ENCODE results near the gene PPP1R9A. TPM values are rescaled to one million over a fixed set of nuclear protein-coding genes. Genes with fewer than 3 reads are reported as not detected.

The PPP1R9A gene
- polyA plus RNA-seq, 1 donor: 40.1 TPM

DNA sequence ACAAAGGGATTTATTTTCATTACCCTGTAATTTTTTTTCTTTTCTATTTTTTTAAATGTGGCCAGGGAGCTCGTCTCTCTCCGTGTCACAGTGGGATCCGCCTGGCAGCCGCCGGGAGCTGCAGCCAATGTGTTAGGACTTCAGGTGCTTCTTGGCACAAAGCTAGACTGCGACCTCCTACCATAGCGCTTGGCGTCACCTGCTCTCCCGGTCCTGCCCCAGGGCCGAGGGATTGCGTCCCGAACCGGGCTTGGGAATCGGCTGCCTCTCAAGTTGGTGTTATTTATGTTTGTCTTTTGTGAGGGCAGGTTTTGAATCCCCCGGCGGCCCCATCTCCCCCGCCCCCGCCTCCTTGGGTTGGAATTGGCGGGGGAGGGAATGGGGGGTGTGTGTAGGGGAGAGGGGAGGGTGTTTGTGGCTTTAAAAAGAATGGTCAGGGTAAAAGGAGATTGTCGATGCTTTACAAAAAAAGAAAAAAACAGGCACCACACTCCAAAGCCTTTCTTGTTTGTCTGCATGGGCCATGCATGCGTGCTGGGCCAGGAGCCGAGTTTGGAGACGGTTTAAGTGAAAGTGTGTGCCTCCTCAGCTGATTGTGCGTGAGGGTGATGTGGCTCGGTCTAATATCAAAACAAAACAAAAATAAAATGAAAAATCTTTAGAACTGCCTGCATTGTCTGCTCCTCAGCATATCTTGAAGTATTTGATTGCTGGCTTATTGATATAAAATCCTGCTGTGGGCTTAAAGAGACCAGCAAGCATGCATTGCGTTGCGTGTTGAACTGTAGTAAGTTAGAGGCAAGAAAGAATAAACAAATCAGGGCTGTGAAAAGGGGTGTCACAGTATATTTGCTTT is 1.2 kb downstream of the PPP1R9A start:
- peak; percentile 70 for DNase-seq

DNA sequence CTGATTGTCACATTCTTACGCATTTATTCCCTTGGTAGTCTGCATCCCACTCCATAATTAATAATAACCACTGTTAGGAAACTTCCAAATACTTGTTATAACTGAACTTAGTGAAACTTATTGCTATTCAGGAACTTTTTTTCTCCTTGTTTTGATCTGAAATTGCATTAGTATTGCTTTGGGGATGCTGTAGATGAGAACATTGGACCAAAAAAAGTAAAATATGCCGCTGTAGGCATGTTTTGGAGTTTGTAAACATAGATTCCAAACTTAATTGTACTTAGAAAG is 1.7 kb downstream of the PPP1R9A start:
- DNase-seq: no peak

DNA sequence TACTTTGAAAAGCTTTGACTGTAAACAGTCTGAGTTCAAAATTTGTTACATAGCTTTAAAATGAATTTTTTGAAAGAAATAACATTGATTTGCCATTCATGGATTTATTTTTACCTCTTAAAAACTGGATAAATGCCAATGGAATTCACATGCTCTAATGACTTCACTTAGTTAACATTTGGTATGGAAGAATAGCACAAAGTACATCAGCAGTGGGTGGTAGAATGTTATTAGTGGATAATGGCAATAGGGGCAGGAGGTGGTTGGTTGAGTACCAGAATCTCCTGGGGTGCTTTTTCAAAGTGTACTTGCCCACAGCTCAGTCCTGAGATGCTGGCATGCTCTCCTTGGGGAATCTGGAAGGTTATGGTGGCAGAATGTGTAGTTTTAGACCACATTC is 4.7 kb downstream of the PPP1R9A start:
- no peak for DNase-seq

DNA sequence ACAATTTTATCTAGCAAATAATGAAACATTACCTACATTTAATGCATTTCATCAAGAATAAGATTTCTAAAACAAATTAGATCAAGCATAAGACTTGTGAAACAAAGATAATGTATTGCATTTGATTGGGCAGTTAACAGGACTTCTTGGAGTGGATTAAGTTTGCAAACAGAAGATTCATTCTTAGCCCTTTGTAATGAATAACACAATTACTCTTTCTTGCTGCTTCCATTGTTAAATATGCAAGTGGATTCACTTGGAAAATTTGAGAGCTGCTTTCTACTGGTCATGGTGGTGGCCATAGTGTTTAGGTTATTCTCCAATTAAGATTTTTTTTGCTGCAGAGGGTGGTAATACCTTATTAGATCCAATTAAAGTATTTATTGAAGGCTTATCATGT is 6.0 kb downstream of the PPP1R9A start:
- DNase-seq: no peak

DNA sequence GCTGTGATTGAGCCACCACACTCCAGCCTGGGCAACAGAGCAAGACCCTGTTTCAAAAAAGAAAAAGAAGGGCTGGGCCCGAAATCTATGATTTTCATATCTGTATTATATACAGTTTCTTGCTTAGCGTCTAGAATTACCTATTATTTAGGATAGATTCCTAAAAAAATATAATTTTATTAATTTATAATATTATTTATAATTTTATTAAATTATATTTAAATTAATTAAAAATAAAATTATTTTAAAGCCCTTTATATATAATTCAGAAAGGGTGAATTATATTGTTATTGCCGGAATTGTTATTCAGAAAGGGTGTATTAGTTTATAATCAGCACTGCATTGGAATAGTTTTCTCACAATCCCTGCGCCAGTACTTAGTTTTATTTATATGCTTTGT is 14.5 kb downstream of the PPP1R9A start:
- DNase-seq: no peak

DNA sequence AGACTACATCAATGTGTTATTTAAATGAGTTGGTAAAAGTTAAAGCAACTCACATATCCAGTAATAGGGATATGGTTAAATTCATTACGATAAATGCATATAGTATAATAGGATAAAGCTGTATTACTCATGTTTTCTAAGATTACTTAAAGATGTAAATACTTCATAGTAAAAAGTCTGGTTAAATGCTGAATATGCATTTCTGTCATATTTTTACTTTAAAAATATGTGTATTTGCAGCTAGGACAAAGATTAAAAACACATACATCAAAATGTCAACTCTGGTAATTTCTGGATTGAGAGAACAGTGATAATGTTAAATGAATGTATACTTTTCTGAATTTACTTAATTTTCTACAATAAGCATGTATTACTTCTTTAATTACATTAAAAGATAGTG is 15.1 kb downstream of the PPP1R9A start:
- DNase-seq: no peak

DNA sequence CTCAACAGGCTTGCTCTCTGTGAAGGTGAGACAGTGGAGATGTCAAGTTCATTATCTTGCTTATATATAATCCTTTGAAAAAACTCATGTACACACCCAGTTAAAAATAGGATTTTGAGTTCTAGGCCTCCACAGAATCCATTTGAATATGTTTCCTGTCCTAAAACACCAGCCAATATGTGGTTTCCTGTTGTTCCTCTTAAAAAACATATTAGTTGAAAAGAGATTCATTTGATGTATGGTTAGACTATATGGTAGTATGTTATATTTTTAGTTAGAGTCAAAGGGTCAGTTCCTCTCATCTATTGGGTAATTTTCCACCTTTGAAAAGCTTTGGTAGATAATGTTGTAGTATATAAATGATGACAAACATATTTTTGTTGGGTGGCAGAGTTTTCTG is 16.0 kb downstream of the PPP1R9A start:
- no peak for DNase-seq

DNA sequence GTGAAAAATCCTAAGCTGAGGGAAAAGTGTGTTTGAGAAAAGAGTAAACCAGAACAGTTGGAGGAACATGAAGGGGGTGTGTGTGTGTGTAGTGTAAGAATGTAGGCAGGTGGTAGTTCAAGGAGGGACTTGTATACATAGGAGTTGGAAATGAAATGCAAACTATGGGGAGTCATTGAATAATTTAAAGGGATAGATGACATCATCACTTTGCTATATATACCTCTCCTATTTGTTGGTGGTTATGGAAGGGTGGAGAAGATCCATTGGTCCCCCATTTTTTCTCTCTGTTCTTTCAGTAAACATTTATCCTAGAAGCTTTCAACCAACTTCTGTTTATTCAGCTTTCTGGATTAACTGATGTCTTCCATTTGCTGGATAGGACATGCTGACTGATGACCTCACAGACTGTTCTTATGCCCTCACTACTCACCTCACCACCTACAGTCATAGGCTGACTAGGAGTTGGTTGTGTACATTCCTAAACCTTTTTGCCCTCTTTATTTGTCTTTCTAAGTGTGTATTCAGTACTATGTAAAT is 20.8 kb downstream of the PPP1R9A start:
- no peak for DNase-seq

DNA sequence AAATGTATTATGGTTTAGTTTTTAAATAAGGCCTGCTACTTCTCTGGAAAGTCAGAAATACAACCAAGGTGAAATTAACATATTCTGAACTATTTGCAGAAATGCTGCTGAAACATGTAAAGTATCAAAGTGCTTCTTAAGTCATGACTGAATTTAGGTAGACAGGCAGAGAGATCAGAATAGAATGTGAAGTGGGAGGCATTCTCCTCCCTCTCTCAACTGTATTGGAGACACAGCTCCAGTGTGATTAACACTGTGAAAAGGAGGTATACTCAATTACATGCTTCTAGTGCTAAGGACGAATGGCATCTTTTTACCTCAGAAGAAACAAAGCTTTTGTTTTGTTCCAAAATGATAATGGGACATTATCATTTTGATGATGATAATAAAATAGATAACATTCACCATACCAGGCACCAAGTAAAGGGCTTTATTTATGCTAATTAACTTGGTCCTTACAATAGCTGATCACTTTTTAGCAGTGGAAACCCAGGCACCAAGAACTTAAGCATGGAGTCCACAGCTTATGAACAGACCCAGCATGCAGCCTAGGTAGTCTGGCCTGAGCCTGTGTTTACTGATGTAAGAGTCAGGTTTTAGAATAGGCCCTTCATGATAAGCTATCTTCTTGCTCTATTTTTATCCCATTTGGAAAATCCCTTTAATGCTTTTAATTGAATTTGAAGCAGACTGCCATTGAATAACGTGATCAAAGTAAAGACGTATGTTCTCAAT is 26.0 kb downstream of the PPP1R9A start:
- no peak for DNase-seq

DNA sequence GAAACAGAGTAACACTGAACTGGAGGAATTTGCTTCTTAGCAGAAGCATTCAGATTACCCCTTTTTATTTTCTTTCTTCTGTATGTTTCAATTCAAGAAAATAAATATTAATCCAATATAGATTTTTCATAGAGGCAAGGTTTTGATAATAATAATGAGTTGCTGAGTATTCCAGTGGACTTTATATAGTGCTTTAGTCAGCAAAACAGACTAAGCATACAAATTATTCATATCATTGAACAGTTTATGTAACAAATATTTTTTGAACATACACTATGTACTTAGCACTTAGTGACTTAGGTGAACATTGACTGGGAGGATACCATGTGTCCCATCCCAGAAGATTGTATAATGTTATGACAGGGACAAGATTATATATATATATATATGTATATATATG is 32.0 kb downstream of the PPP1R9A start:
- DNase-seq: no peak

DNA sequence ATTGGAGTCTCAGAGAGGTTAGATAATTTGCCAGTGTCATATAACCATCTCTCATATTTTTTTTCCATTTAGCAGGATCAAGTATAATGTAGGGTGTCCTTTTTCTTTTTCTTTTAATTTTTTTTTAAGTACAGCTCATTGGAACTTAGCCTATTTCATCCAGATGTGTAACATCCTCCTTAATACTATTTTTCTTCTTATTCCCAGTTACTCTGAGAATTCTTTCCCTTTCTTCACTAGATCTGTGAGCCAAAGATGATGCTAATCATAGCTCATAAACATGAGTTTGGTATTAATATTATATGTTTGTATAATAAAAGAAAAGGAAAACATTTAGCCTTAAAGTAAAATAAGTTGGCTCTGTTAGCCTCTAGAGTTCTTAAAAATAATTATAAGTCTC is 32.8 kb downstream of the PPP1R9A start:
- DNase-seq: no peak

DNA sequence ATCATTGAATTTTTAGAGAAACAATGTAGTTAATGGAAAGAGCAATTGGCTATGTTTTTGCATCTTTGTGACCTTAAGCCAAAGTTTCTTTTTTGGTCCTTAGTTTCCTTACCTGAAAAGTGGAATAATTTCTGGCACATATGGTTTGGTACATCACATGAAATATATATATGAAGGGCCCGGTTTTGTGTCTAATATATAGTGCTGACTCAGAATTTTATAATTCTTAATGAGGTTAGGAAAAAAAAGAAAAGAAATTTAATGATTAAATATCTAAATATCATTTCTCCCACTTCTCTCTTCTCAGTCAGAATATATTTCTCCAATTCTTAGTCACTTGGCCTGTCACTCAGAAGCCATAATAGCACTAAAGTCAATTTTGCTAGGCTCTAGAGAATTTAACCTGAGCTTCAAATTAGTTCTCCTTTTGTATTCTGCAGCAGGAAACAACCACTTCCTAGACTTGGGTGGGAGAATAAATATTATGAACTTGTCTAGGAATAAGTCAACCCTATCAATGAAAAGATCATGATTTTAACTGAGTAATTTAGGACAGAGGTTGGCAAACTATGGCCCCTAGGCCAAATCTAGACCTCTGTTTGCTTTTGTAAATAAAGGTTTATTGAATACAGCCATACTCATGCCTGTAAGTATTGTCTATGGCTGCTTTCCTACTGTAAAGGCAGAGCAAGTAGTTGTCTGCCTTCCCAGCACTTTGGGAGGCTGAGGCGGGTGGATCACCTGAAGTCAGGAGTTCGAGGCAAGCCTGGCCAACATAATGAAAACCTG is 34.6 kb downstream of the PPP1R9A start:
- DNase-seq: no peak

DNA sequence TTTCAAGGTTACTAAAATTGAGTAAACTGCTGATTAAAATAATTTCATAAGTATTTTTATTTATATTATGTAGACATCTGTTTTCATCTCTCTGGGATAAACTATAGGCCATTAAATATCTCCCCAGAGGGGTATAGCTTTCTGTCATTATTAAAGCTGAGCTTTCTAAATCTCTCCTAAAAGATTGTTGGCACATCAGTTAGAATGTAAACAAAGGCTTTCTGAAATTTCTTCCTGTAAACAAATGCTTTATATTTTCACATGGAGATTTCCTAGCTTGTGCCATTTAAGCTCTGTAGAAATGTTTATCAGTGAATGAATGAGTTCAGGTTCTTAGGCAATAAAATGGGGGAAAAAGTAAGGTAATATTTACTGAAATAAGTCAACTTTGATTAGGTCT is 35.7 kb downstream of the PPP1R9A start:
- no peak for DNase-seq

DNA sequence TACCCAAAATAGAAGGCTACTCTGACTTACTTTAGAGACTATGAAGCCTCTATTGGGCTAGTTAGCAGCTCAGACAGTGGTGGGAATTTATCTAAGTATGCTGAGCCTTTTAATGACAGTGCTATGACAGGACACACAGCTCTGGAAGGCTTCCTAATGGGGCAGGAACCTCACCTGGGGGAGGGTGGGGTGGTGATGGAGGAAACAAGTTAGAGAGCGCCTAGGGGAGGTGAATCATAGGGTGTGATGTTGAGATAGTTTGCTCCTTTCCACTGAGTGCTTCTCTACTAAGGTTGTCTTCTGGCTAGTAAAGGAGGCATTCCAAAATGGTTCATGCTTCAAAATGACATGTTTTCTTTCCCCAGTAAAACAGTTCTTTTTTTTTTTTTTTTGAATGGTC is 42.1 kb downstream of the PPP1R9A start:
- DNase-seq: no peak

DNA sequence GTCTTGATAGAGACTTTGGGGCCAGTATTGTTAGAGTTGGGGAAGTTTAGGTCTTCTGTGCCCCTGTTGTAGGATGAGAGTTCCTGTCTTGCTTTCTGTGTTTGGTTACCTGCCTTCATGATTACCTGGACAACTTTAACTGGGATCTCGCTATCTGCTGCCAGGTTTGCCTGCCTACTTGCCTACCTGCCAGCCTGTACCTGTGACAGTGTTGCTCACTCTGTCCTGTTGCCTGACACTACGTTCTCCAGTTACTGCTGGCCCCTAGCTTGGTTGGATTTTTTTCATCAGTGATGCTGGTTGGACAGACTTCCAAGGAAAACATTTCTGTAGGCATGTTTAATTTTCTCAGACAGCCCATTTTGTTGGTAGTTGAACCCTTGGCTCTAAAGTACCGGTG is 48.4 kb downstream of the PPP1R9A start:
- no peak for DNase-seq

DNA sequence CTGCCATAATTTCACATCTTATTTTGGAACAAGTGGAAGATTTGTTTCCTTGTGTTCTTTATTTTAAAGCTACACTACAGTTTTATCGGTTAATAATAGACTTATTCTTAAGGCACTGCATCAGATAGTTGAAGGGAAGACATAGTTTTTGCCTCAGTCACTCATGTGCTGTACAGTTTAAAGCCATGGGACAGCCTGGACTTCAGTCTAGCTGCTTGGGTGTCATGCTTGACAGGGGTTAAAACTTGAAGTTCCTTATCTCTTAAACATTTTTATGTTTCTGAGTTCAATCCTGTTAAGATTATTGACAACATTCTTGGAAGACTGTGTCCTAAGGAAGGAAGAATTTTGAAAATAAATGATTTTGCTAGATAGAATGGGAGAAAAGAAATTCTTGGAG is 49.7 kb downstream of the PPP1R9A start:
- DNase-seq: no peak

DNA sequence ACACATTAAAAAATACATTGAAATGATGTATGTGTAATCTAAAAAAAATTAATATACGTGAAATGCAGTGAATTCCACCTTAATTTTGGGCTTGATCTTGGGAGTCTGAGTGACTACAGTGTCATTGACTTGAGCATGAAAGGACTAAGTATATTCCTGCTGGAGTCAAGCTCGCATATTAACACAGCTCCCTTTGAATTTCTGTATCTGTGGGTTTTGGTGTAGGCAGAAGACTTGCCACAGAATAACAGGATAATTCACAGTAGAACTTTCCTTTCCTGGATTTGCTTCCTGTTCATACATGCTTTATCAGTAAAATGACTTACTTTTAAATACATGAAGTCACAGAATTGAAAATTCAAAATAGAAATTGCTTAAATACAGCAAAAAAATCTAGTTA is 55.3 kb downstream of the PPP1R9A start:
- no peak for DNase-seq

DNA sequence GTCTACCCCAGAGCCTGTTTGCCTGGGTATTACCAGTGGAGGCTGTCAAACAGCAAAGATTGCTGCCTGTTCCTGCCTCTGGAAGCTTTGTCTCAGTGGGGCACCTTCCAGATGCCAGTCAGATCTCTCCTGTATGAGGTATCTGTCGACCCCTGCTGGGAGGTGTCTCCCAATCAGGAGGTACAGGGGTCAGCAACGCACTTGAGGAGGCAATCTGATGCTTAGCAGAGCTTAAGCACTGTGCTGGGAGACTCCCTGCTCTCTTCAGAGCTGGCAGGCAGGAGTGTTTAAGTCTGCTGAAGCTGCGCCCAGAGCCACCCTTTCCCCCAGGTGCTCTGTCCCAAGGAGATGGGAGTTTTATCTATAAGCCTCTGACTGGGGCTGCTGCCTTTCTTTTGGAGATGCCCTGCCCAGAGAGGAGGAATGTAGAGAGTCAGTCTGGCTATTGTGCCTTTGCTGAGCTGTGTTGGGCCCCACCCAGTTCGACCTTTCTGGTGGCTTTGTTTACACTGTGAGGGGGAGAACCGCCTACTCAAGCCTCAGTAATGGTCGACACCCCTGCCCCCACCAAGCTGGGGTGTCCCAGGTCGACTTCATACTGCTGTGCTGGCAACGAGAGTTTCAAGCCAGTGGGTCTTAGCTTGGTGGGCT is 62.2 kb downstream of the PPP1R9A start:
- DNase-seq: no peak

DNA sequence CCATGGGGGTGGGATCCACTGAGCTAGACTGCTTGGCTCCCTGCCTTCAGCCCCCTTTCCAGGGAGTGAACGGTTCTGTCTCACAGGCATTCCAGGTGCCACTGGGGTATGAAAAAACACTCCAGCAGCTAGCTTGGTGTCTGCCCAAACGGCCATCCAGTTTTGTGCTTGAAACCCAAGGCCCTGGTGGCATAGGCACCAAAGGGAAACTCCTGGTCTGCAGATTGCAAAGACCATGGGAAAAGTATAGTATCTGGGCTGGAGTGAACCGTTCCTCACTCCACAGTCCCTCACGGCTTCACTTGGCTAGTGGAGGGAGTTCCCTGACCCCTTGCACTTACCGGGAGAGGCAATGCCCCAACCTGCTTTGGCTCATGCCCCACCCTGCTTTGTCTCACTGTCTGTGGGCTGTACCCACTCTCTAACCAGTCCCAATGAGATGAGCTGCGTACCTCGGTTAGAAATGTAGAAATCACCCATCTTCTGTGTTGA is 62.7 kb downstream of the PPP1R9A start:
- DNase-seq: no peak

DNA sequence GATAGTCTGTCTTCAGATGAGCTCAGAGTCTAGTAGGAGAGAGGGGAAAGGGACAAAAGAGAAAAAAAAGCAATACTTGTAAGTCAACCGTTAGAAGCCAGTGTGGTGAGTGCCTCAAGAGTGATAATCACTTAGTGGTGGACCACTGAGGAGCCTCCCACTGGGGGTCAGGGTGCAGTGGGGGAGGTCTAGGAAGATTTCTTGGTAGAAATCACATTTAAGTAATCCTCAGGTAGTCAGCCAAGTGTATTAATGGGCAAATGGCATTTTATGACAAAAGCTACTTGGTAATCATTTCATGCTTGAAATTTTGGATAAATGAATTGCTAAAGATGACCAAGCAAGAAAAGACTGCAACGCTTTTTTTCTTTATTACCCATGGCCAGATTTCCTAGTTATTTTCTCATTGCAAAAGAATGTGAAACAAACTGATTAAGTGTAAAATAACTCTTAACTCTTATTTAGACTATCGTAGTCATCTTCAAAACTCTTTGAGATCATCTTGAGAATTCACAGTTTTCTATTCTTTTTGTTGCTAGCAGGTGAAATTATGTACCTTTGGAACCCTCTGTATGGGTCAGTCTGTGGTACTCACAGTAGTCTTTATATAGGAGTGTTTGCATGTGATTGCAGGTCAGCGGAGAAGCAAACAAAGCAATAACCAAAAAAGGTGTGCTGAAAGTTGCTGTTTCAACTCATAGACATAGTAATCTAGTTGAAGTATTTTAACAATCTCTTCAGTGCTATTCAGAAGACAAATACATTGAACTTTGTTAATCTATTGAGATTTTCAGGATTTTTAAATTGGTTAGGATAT is 63.9 kb downstream of the PPP1R9A start:
- no peak for DNase-seq

DNA sequence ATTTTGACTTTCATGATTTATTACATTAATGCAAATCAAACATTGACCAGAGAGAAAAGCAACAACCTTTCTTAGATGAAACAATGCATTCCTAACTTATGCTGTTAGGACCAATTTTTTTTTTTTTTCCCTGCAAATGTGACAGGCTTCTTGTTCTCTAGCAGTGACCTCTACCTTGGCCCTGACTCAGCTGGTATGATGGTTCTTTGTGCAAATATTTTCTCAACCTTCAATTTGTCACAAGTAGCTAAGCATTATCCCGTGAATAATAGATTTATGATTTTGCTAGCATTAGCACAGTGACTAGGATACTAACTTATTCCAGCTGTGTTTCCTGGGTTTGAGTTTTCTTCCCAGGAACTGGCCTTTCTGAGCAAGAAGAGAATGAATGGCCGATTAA is 64.9 kb downstream of the PPP1R9A start:
- DNase-seq: no peak

All from left kidney (tissue), 2 donors.